ENCODE results near the gene LYRM4.

DNA sequence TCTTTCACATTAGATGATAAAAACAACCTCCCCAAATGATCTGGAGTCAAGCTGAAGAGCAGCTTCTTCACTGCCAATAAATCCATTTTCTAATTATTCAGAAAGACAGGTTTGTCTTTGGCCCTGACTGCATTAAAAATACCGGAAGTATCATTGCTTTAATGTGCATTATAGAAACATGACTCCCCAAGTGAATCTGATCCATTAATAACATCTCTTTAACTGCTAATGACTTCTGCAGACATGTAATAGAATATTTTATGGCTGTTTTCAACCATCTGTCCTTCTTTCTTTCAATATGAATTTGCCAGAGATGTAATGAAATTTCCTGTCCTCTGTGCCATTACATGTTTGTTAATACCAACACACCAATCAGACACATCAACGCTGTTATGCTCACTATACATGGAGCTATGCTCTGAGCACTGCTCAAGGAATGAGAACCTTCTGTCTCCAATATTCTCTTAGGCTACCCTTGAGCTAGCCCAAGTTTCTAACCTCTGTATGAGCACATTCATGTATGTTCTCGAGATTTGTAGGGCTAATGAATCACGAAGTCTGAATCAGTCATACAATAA, 87.8 kb downstream of the LYRM4 start:
- TF ChIP-seq, protein P1, sequence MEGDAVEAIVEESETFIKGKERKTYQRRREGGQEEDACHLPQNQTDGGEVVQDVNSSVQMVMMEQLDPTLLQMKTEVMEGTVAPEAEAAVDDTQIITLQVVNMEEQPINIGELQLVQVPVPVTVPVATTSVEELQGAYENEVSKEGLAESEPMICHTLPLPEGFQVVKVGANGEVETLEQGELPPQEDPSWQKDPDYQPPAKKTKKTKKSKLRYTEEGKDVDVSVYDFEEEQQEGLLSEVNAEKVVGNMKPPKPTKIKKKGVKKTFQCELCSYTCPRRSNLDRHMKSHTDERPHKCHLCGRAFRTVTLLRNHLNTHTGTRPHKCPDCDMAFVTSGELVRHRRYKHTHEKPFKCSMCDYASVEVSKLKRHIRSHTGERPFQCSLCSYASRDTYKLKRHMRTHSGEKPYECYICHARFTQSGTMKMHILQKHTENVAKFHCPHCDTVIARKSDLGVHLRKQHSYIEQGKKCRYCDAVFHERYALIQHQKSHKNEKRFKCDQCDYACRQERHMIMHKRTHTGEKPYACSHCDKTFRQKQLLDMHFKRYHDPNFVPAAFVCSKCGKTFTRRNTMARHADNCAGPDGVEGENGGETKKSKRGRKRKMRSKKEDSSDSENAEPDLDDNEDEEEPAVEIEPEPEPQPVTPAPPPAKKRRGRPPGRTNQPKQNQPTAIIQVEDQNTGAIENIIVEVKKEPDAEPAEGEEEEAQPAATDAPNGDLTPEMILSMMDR (IDR thresholded peaks at IDR 0.05; ENCODE audit: low read length), result no peak
- TF ChIP-seq EZH2 (IDR thresholded peaks at IDR 0.05; ENCODE audit: borderline replicate concordance, low read length), result no peak

Data from OCI-LY1 (cell line).